ENCODE measurements around the gene UMAD1.

DNA sequence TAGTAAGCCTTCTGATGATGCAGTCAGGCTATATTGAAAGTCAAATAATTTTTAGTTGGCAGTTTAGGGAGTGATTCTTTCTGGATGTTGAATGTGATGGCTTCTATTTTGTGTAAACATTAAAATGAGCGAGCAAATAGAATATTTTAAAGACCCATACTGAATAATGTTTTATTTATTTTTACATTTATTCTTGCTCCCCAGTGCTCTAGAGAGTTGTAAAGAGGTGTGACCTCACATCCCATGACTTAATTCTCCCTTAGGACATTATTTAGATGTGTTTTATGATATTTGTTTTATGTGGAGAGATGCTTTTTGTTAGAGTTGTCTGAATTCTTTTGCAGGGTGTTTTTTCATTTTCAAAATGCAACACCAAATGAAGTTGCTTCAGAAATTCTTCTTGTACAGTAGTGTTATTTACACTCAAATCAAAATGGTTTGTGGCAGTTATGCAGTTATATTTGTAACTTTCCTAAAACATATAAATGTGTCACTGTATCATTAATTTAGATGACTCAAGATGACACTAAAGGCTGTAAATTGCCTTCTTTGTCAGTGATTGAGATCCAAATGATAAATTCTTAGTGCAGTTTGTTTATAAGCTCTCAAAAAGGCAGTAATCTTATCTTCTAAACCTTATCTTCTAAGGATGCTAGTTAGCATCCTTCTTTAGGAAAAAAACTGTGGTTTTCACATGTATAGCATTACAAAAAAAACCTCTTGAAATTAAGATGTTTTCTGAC, 12.4 kb downstream of the UMAD1 start:
- no peak for TF ChIP-seq CTCF (IDR thresholded peaks at IDR 0.05; ENCODE audit: low read length)
- no peak for TF ChIP-seq EZH2phosphoT487 (IDR thresholded peaks at IDR 0.05; ENCODE audit: low read length)
- no peak for TF ChIP-seq EZH2 (optimal IDR thresholded peaks at IDR 0.05; ENCODE audit: low read depth, low read length)

All from MM.1S (cell line).